Measurements from ENCODE around the gene YIPF2.

DNA sequence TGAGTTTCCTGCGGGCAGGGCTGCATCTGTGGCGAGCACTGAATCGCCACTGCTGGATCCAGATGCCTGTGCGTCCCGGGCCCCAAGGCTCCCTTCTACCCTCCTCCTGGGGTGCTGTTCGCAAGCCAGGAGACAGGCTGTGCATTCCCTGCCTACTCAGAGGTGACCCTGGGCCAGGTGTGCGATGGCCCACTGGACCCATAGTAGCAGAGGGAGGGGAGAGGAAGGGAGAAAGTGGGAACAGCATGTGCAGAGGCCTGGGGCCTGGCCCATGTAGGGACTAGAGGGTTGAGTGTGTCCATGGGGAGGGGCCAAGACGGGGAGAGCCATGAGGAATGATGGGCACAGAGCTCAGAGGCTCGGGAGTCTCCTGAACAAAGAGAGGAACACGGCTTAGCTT is 29.8 kb downstream of the YIPF2 start:
- no peak for TF ChIP-seq BHLHE40 (IDR thresholded peaks at IDR 0.05; ENCODE audit: borderline replicate concordance)
- TF ChIP-seq ZNF384 (IDR thresholded peaks at IDR 0.05) = no peak
- no peak for TF ChIP-seq FOXK2 (IDR thresholded peaks at IDR 0.05)
- TF ChIP-seq SUZ12 (IDR thresholded peaks at IDR 0.05) = no peak
- TF ChIP-seq SP1 (IDR thresholded peaks at IDR 0.05) = no peak
- TF ChIP-seq ARNT (IDR thresholded peaks at IDR 0.05) = no peak
- no peak for TF ChIP-seq L3MBTL2 (conservative IDR thresholded peaks at IDR 0.05)
